H1 (cell line): ENCODE results near the gene LIF. TPM values are rescaled to one million over a fixed set of nuclear protein-coding genes. Genes with fewer than 3 reads are reported as not detected.

Source experiments
- CTCF ChIA-PET: fragments of 300-600 bp; sonication (Branson Sonifier 250); formaldehyde crosslinking; loops from one replicate; lab custom pipeline; 2021; ENCODE audit not compliant: partially characterized antibody; lab: Charles Lee
- POLR2A ChIA-PET: fragments of 300-600 bp; sonication (Branson Sonifier 250); formaldehyde crosslinking; loops from one replicate; lab custom pipeline; 2021; ENCODE audit warnings: inconsistent platforms; ENCODE audit not compliant: partially characterized antibody; lab: Charles Lee
- DNase-seq, 2 experiments: peaks; one replicate each; pipeline versions ENCODE4 v3.0.0 to v3.0.0-alpha.2; 2010 to 2022; ENCODE audit warnings: low spot score in 2 of 2, low read depth in 1 of 2, mixed read lengths in 1 of 2
- FAIRE-seq: peaks from 2 replicates; lab custom pipeline; 2011; peaks lifted over from hg19 to GRCh38; lab: Jason Lieb, UNC
- H2AFZ ChIP-seq: 2 replicates; pipeline ENCODE4 v1.8.1; 2012; ENCODE audit warnings: low read length, inconsistent platforms
- H2AK5ac ChIP-seq: 2 replicates; pipeline ENCODE4 v1.6.1; 2013; ENCODE audit warnings: low read depth, low read length
- H2BK120ac ChIP-seq: replicated peaks from 2 replicates; pipeline ENCODE3; 2013; ENCODE audit warnings: low read depth, low read length, inconsistent platforms
- H2BK12ac ChIP-seq: 2 replicates; pipeline ENCODE4 v1.6.1; 2013; ENCODE audit warnings: low read depth, low read length
- H2BK15ac ChIP-seq: 2 replicates; pipeline ENCODE4 v1.6.1; 2013; ENCODE audit warnings: low read length
- H2BK20ac ChIP-seq: 2 replicates; pipeline ENCODE4 v1.6.1; 2013; ENCODE audit warnings: low read length
- H2BK5ac ChIP-seq: 2 replicates; pipeline ENCODE4 v1.6.1; 2013; ENCODE audit warnings: low read depth, low read length
- H3K14ac ChIP-seq: 2 replicates; pipeline ENCODE4 v1.6.1; 2013; ENCODE audit warnings: inconsistent platforms; ENCODE audit not compliant: insufficient read length
- H3K18ac ChIP-seq: 2 replicates; pipeline ENCODE4 v1.6.1; 2013; ENCODE audit warnings: low read length; ENCODE audit errors: extremely low read depth
- H3K23ac ChIP-seq: 2 replicates; pipeline ENCODE4 v1.6.1; 2013; ENCODE audit warnings: inconsistent platforms; ENCODE audit not compliant: insufficient read length
- H3K23me2 ChIP-seq: 2 replicates; pipeline ENCODE4 v1.6.1; 2013; ENCODE audit warnings: low read depth, low read length
- H3K27ac ChIP-seq: 2 replicates; pipeline ENCODE4 v1.6.1; 2011; ENCODE audit warnings: low read depth, low read length, inconsistent platforms
- H3K27me3 ChIP-seq, 4 experiments: replicated peaks in 1 of 4; 1 replicate in 1 of 4; 2 replicates in 3 of 4; pipeline versions ENCODE4 v1.6.1 to v1.8.1; 2011 to 2013; ENCODE audit warnings: low read length in 3 of 4, mild to moderate bottlenecking in 3 of 4, inconsistent platforms in 2 of 4, mixed read lengths in 2 of 4, moderate library complexity in 1 of 4; ENCODE audit not compliant: control insufficient read depth in 3 of 4, insufficient read depth in 3 of 4; ENCODE audit errors: extremely low read depth in 1 of 4
- H3K36me3 ChIP-seq, 4 experiments: 2 replicates each; pipeline versions ENCODE4 v1.6.1 to v1.8.1; 2011 to 2013; ENCODE audit warnings: mild to moderate bottlenecking in 4 of 4, low read length in 3 of 4, moderate library complexity in 2 of 4, control low read depth in 1 of 4, inconsistent platforms in 1 of 4; ENCODE audit not compliant: insufficient read depth in 4 of 4, control insufficient read depth in 2 of 4
- H3K4ac ChIP-seq: replicated peaks from 2 replicates; pipeline ENCODE3; 2013; ENCODE audit warnings: low read length, low read depth, mixed read lengths, inconsistent platforms; ENCODE audit not compliant: insufficient read length
- H3K4me1 ChIP-seq, 4 experiments: replicated peaks in 1 of 4; 1 replicate in 1 of 4; 2 replicates in 3 of 4; pipeline versions ENCODE4 v1.6.1 to v1.8.1; 2011 to 2013; ENCODE audit warnings: low read length in 3 of 4, inconsistent platforms in 2 of 4, mixed read lengths in 1 of 4; ENCODE audit not compliant: insufficient read depth in 4 of 4, control insufficient read depth in 3 of 4
- H3K4me2 ChIP-seq, 2 experiments: 2 replicates each; pipeline versions ENCODE4 v1.6.1 to v1.8.1; 2011 to 2013; ENCODE audit warnings: low read depth in 2 of 2, low read length in 2 of 2, control low read depth in 1 of 2, inconsistent platforms in 1 of 2, mild to moderate bottlenecking in 1 of 2; ENCODE audit not compliant: insufficient read depth in 1 of 2
- H3K4me3 ChIP-seq, 4 experiments: fragments of 200-600, 300-600 bp in 1 of 4; sonication (generic), shearing (Covaris generic), sonication (Bioruptor Twin) in 1 of 4; 2 replicates each; pipeline versions ENCODE4 v1.5.1 to v1.8.1; 2011 to 2016; ENCODE audit warnings: low read length in 4 of 4, low read depth in 3 of 4, control low read depth in 2 of 4, inconsistent platforms in 2 of 4, mild to moderate bottlenecking in 2 of 4, mixed read lengths in 1 of 4, moderate library complexity in 1 of 4; ENCODE audit not compliant: insufficient read depth in 2 of 4; ENCODE audit errors: extremely low read depth in 1 of 4
- H3K56ac ChIP-seq: replicated peaks from 2 replicates; pipeline ENCODE3; 2013; ENCODE audit warnings: low read depth, mild to moderate bottlenecking, mixed read lengths, low read length, inconsistent platforms; ENCODE audit not compliant: insufficient read length
- H3K79me1 ChIP-seq: 2 replicates; pipeline ENCODE4 v1.6.1; 2013; ENCODE audit warnings: low read depth, low read length, control low read depth
- H3K79me2 ChIP-seq, 2 experiments: 2 replicates each; pipeline versions ENCODE4 v1.6.1 to v1.8.1; 2012 to 2013; ENCODE audit warnings: low read length in 2 of 2, mild to moderate bottlenecking in 2 of 2, inconsistent platforms in 1 of 2; ENCODE audit not compliant: insufficient read depth in 2 of 2, control insufficient read depth in 1 of 2
- H3K9ac ChIP-seq, 4 experiments: replicated peaks in 1 of 4; 1 replicate in 1 of 4; 2 replicates in 3 of 4; pipeline versions ENCODE4 v1.6.1 to v1.8.1; 2011 to 2013; ENCODE audit warnings: low read depth in 3 of 4, low read length in 3 of 4, control low read depth in 2 of 4, mild to moderate bottlenecking in 2 of 4, moderate library complexity in 2 of 4, inconsistent platforms in 1 of 4; ENCODE audit errors: extremely low read depth in 1 of 4
- H3K9me3 ChIP-seq, 2 experiments: 2 replicates each; pipeline versions ENCODE4 v1.6.1 to v1.8.1; 2012 to 2013; ENCODE audit warnings: mild to moderate bottlenecking in 2 of 2, moderate library complexity in 2 of 2, control low read depth in 1 of 2, inconsistent platforms in 1 of 2, low read depth in 1 of 2, low read length in 1 of 2, mixed read lengths in 1 of 2; ENCODE audit not compliant: insufficient read depth in 2 of 2
- H4K20me1 ChIP-seq, 2 experiments: replicated peaks in 1 of 2; 2 replicates each; pipeline versions ENCODE3 to v1.8.1; 2011 to 2013; ENCODE audit warnings: inconsistent platforms in 2 of 2, low read length in 2 of 2, mild to moderate bottlenecking in 1 of 2; ENCODE audit not compliant: insufficient read depth in 2 of 2, control insufficient read depth in 1 of 2
- H4K5ac ChIP-seq: 2 replicates; pipeline ENCODE4 v1.6.1; 2013; ENCODE audit warnings: low read length, low read depth, mixed read lengths, inconsistent platforms; ENCODE audit not compliant: insufficient read length
- H4K8ac ChIP-seq: 2 replicates; pipeline ENCODE4 v1.8.0; 2013; ENCODE audit warnings: mild to moderate bottlenecking, moderate library complexity, low read length, inconsistent platforms; ENCODE audit not compliant: insufficient read depth; ENCODE audit errors: extremely low read depth
- H4K91ac ChIP-seq: replicated peaks from 2 replicates; pipeline ENCODE3; 2013; ENCODE audit warnings: low read length, mixed read lengths, inconsistent platforms; ENCODE audit not compliant: insufficient read length
- YY1 ChIP-seq: IDR thresholded peaks from 2 replicates; pipeline ENCODE4 v1.6.1; 2011; ENCODE audit warnings: low read depth, mild to moderate bottlenecking, low read length
- WGBS, 2 experiments: shearing (Covaris generic) in 1 of 2; methylation state at CpG; one replicate each; pipeline versions ENCODE4 v1.1.6 to v1.1.7; 2013 to 2015; ENCODE audit warnings: low lambda C conversion rate in 2 of 2, mixed read lengths in 2 of 2, inconsistent platforms in 1 of 2, low coverage in 1 of 2, missing lambda C conversion rate in 1 of 2; ENCODE audit not compliant: insufficient replicate concordance in 2 of 2, insufficient coverage in 1 of 2, insufficient read length in 1 of 2; ENCODE audit errors: extremely low coverage in 1 of 2, missing lambda C conversion rate in 1 of 2; 5-methylcytosine and 5-hydroxymethylcytosine counted together
- polyA plus RNA-seq, 7 experiments: library from polyadenylated mRNA; depleted of rRNA in 3 of 7; stranded (reverse) in 5 of 7; unstranded in 2 of 7; fragments of >200 nt in 5 of 7; fragments of 200-250 nt in 2 of 7; gene quantifications; 1 replicate in 5 of 7; 2 replicates in 1 of 7; 4 replicates in 1 of 7; pipeline versions ENCODE4 v1.2.1 to v1.2.3, GENCODE V29; 2011 to 2013; ENCODE audit warnings: missing spikeins in 2 of 7, mixed read lengths in 2 of 7
- total RNA-seq: library from RNA; stranded (reverse); fragmentation: NEBNext Ultra II Directional; extraction: Animal tissue kit (Norgen Biotek cat#: 25700); gene quantifications from 2 replicates; pipeline ENCODE4 v1.2.1, GENCODE V29; 2021

Gene LIF
- total and polyA plus RNA-seq, 2 of the 8 experiments (the other 6 are each of a cell fraction or from before 2014, with no cell fraction given) = 3.3 to 3.5 TPM

DNA sequence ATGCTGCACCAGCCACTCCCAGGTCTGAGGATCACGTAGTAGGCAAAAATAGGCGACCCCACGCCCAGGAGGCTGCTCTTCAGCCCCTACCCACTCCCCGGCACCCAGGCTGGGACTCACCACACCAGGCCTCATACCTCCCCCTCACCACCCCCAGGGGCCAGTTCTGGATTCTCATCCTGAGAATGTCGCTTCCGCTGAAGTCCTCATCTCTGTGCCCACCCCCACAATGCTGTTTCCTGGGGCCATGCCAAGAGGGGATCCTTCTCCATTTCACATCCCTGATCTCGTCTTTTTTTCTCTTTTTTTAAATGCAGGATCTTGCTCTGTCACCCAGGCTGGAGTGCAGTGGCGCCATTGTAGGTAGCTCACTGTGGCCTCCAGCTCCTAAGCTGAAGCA, 21.8 kb upstream of the LIF start:
- Histone ChIP-seq H3K9ac (no peak overlapping the region), H3K4ac (no peak overlapping the region), H2AFZ (no peak overlapping the region), H3K27ac (no peak overlapping the region), H4K5ac (no peak overlapping the region), H3K18ac (no peak overlapping the region), H3K4me3 (no peak overlapping the region), H3K4me2 (no peak overlapping the region), H2AK5ac (no peak overlapping the region), H4K8ac (no peak overlapping the region), H4K91ac (no peak overlapping the region), H3K79me2 (no peaks in the 10 kb centered on the region), H3K14ac (no peak overlapping the region), H2BK20ac (no peak overlapping the region), H3K36me3 (no peaks in the 10 kb centered on the region), H3K23ac (no peak overlapping the region), H3K27me3 (no peaks in the 10 kb centered on the region; a peak in 3 of 7 replicates), H2BK120ac (no peak overlapping the region), H2BK5ac (no peak overlapping the region), H4K20me1 (no peaks in the 10 kb centered on the region), H3K56ac (no peak overlapping the region), H3K4me1 (peaks cover 0 to 1% (median under 1%) of the 10 kb centered on the region in 4 experiments; a peak in 1 of 7 replicates), H2BK12ac (no peak overlapping the region), H2BK15ac (no peak overlapping the region), H3K23me2 (no peaks in the 10 kb centered on the region), H3K9me3 (no peaks in the 10 kb centered on the region), H3K79me1 (no peaks in the 10 kb centered on the region)
- WGBS, 2 experiments = 96% methylated on average over 8 of the region's 8 CpGs; no CpG with 5 or more reads in 1 of the 2 experiments
- no peak for FAIRE-seq
- POLR2A ChIA-PET = no interaction called here
- DNase-seq = no peak
- CTCF ChIA-PET = interaction anchor here (1.0 to 2.6 kb wide), 5 partner anchors 11 to 55 kb away, joined by 3 to 12 read pairs (median 4); no protein-coding TSS in a partner anchor
- no peak for TF ChIP-seq YY1
